Measurements from ENCODE around the gene PLXNA4. TPM values are rescaled to one million over a fixed set of nuclear protein-coding genes. Genes with fewer than 3 reads are reported as not detected.

PLXNA4 gene
- total RNA-seq, 1 experiment from 2014 or later: not detected

DNA sequence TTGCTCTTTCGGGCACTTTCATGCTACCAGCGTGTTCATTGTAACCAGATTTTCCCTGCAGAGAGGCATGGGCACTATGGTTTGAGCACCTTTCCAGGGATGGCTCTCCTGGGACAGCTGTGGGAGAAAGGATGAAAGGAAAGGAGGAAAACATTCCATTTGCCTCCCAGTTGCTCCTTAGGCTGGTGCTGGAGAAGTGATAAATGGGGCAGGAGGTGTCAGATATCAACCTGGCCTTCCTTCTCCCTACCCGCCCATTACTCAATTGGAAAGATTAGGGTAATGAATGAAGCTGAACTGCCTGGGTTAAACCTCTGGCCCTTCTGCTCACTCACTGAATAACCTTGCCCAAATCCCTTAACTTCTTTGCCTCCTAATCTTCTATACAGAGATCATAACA is 228.4 kb downstream of the PLXNA4 start:
- Histone ChIP-seq H4K20me1 (ENCODE audit: insufficient read depth) (no peaks in the 10 kb centered on the region), H3K27me3 (ENCODE audit: insufficient read depth, low read length) (peaks cover 66% of the 10 kb centered on the region), H3K4me3 (replicated peaks in 1 of 2; ENCODE audit: low read depth in 1 of 2, low read length in 2 of 2) (no peak overlapping the region), H3K9me2 (ENCODE audit: insufficient read depth) (no peaks in the 10 kb centered on the region), H3K9me3 (ENCODE audit: control insufficient read depth in 1 of 2, insufficient read depth in 1 of 2, low read depth in 1 of 2, low read length in 2 of 2) (no peaks in the 10 kb centered on the region), H2AFZ (ENCODE audit: low read depth, low read length, poor library complexity, severe bottlenecking) (no peak overlapping the region), H3K27ac (ENCODE audit: low read depth, low read length) (no peak overlapping the region), H3K9ac (ENCODE audit: low read length) (no peak overlapping the region), H3K36me3 (ENCODE audit: control insufficient read depth in 1 of 2, insufficient read depth in 2 of 2, low read length in 2 of 2) (no peaks in the 10 kb centered on the region), H3K79me2 (ENCODE audit: insufficient read depth, low read length) (no peaks in the 10 kb centered on the region), H3K4me1 (ENCODE audit: control insufficient read depth in 1 of 2, insufficient read depth in 2 of 2, low read length in 2 of 2) (no peaks in the 10 kb centered on the region), H3K4me2 (ENCODE audit: low read length) (no peak overlapping the region)
- no peak for TF ChIP-seq REST (IDR thresholded peaks at IDR 0.05; ENCODE audit: low read depth)
- no peak for TF ChIP-seq RAD21 (IDR thresholded peaks at IDR 0.05; ENCODE audit: low read depth)
- no peak for TF ChIP-seq EZH2phosphoT487 (IDR thresholded peaks at IDR 0.05; ENCODE audit: borderline replicate concordance)
- no peak for TF ChIP-seq SRF (IDR thresholded peaks at IDR 0.05; ENCODE audit: low read depth)
- TF ChIP-seq ZBTB33 (IDR thresholded peaks at IDR 0.05; ENCODE audit: extremely low read depth, insufficient replicate concordance, low read length): no peak
- TF ChIP-seq TCF7L2 (IDR thresholded peaks at IDR 0.05; ENCODE audit: borderline replicate concordance, extremely low read depth, insufficient read depth, insufficient read length): no peak
- TF ChIP-seq JUND (IDR thresholded peaks at IDR 0.05): no peak
- TF ChIP-seq SIN3A (IDR thresholded peaks at IDR 0.05; ENCODE audit: low read depth): no peak
- no peak for TF ChIP-seq CBX3 (IDR thresholded peaks at IDR 0.05; ENCODE audit: low read depth)
- TF ChIP-seq ZNF274 (IDR thresholded peaks at IDR 0.05; ENCODE audit: low read depth, low read length): no peak
- TF ChIP-seq YY1 (IDR thresholded peaks at IDR 0.05; ENCODE audit: extremely low read depth, insufficient replicate concordance, low read depth, low read length): no peak
- no peak for TF ChIP-seq CEBPB (IDR thresholded peaks at IDR 0.05; ENCODE audit: low read depth)
- no peak for TF ChIP-seq FOSL1 (IDR thresholded peaks at IDR 0.05; ENCODE audit: low read depth)
- TF ChIP-seq SP1 (IDR thresholded peaks at IDR 0.05; ENCODE audit: low read depth): no peak
- TF ChIP-seq POLR2AphosphoS5 (IDR thresholded peaks at IDR 0.05; ENCODE audit: low read depth, low read length): no peak
- TF ChIP-seq ELF1 (IDR thresholded peaks at IDR 0.05; ENCODE audit: borderline replicate concordance, low read depth): no peak
- TF ChIP-seq MAX (IDR thresholded peaks at IDR 0.05): no peak
- no peak for TF ChIP-seq CTCF (IDR thresholded peaks at IDR 0.05 in 2 of 3, conservative IDR thresholded peaks at IDR 0.05 in 1 of 3; ENCODE audit: borderline replicate concordance in 1 of 3, insufficient read depth in 1 of 3, low read depth in 2 of 3, low read length in 2 of 3)
- TF ChIP-seq ZFX (IDR thresholded peaks at IDR 0.05): no peak
- TF ChIP-seq EGR1 (IDR thresholded peaks at IDR 0.05; ENCODE audit: low read depth): no peak
- intact Hi-C loops (cut with micrococcal nuclease): no loop called here
- RAD21 ChIA-PET (ENCODE audit: low non-redundant PET in 1 of 2, low total read pairs in 2 of 2, uncharacterized antibody in 2 of 2, unreplicated experiment in 2 of 2): no interaction called here
- no TSS peak for BruUV-seq (replicated peaks)
- POLR2A ChIA-PET: no interaction called here
- CTCF ChIA-PET: no interaction called here
- DNase-seq (ENCODE audit: low read depth, low spot score) (no peak), ATAC-seq (no peak)
